Mesothelial cell of epicardium (in vitro differentiated cells): ENCODE data around the gene COP1. TPM values are rescaled to one million over a fixed set of nuclear protein-coding genes. Genes with fewer than 3 reads are reported as not detected.

ENCODE experiments used
- DNase-seq, 2 experiments: peaks; one replicate each; pipeline ENCODE4 v3.0.0; 2021; ENCODE audit warnings: low spot score in 2 of 2; ENCODE audit not compliant: unreplicated experiment in 2 of 2
- H3K27ac Mint-ChIP-seq: 2 replicates; pipeline ENCODE4 v1.8.0; 2021; ENCODE audit warnings: mixed read lengths
- H3K27me3 Mint-ChIP-seq: 2 replicates; pipeline ENCODE4 v1.8.0; 2021; ENCODE audit warnings: low read depth, mixed read lengths
- H3K36me3 Mint-ChIP-seq: 2 replicates; pipeline ENCODE4 v1.8.0; 2021; ENCODE audit warnings: mixed read lengths
- H3K4me1 Mint-ChIP-seq: 2 replicates; pipeline ENCODE4 v1.8.0; 2021; ENCODE audit warnings: mixed read lengths
- H3K4me3 Mint-ChIP-seq: 2 replicates; pipeline ENCODE4 v1.8.0; 2021; ENCODE audit warnings: mild to moderate bottlenecking, moderate library complexity, mixed read lengths
- H3K9me3 Mint-ChIP-seq: 2 replicates; pipeline ENCODE4 v1.8.0; 2021; ENCODE audit warnings: mixed read lengths
- total RNA-seq: library from RNA; stranded (reverse); gene quantifications from 3 replicates; pipeline ENCODE4 v1.2.1, GENCODE V29; 2021
- TF ChIP-seq, protein P1 (sequence below): fragments of 200-600 bp; sonication (generic); IDR thresholded peaks from one replicate; pipeline ENCODE4 v1.5.0; 2021; ENCODE audit warnings: antibody characterized with exemption; ENCODE audit not compliant: unreplicated experiment

COP1 gene
- total RNA-seq, 1 donor from 2014 or later = 47.9 TPM

DNA sequence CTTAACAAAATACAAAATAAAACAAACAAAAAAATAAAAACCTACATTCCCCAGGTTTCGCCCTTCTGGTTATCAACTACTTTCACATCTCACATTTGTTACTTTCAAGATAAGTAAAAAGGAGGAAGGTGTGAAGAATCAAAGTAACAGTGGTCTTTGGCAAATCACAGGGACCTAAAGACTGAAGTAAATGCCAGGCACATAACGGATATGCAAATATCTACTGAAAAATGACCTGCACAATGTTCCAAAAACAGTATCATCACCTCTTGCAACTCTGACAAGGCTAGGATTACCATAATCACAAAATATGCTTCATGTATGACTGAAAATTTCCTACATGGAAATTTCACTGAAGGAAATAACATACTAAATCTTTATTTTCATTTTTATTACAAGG lies 29.3 kb downstream of the COP1 start:
- no peak for DNase-seq
- H3K4me1 Mint-ChIP-seq = peaks cover 2% of the 10 kb centered on the region
- TF ChIP-seq, protein P1, sequence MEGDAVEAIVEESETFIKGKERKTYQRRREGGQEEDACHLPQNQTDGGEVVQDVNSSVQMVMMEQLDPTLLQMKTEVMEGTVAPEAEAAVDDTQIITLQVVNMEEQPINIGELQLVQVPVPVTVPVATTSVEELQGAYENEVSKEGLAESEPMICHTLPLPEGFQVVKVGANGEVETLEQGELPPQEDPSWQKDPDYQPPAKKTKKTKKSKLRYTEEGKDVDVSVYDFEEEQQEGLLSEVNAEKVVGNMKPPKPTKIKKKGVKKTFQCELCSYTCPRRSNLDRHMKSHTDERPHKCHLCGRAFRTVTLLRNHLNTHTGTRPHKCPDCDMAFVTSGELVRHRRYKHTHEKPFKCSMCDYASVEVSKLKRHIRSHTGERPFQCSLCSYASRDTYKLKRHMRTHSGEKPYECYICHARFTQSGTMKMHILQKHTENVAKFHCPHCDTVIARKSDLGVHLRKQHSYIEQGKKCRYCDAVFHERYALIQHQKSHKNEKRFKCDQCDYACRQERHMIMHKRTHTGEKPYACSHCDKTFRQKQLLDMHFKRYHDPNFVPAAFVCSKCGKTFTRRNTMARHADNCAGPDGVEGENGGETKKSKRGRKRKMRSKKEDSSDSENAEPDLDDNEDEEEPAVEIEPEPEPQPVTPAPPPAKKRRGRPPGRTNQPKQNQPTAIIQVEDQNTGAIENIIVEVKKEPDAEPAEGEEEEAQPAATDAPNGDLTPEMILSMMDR = no peak
- H3K36me3 Mint-ChIP-seq = peaks cover 19% of the 10 kb centered on the region
- no peak overlapping the region for H3K4me3 Mint-ChIP-seq
- no peak overlapping the region for H3K27ac Mint-ChIP-seq
- H3K27me3 Mint-ChIP-seq = no peaks in the 10 kb centered on the region
- H3K9me3 Mint-ChIP-seq = no peaks in the 10 kb centered on the region

DNA sequence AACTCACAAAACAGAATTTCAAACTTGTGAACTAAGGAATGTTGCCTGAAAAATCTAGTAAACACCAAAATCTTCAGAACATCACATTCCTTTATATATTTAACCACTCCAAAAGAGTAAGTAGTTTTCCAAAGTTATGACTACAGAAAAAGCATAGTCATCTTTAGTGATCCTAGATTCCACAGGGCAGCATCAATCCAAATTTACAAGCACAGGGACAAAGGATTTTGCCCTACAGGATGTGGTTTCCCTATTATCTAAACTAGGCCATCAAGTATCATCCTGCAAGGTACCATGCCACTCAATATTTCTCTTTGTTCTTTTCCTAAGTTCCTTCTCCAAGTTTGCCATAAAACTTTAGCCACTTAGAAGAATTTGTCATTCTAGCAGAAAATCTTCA lies 33.0 kb downstream of the COP1 start:
- no peak for DNase-seq
- Mint-ChIP-seq H3K4me3 (no peak overlapping the region), H3K4me1 (peaks cover 2% of the 10 kb centered on the region), H3K27me3 (no peaks in the 10 kb centered on the region), H3K9me3 (peaks cover 23% of the 10 kb centered on the region), H3K27ac (peak overlapping the region; percentile 48), H3K36me3 (peaks cover 35% of the 10 kb centered on the region)
- TF ChIP-seq, protein P1 = no peak

GRCh38 chr1:176172215-176172614 lies 34.9 kb downstream of the COP1 start:
- no peaks in the 10 kb centered on the region for H3K4me1 Mint-ChIP-seq
- H3K27me3 Mint-ChIP-seq = no peaks in the 10 kb centered on the region
- H3K4me3 Mint-ChIP-seq = no peak overlapping the region
- H3K9me3 Mint-ChIP-seq = peaks cover 23% of the 10 kb centered on the region
- no peak overlapping the region for H3K27ac Mint-ChIP-seq
- peaks cover 35% of the 10 kb centered on the region for H3K36me3 Mint-ChIP-seq
- TF ChIP-seq, protein P1 = no peak
- DNase-seq = no peak

GRCh38 chr1:176167210-176167609 lies 39.9 kb downstream of the COP1 start:
- Mint-ChIP-seq H3K36me3 (peaks cover 35% of the 10 kb centered on the region), H3K4me1 (no peaks in the 10 kb centered on the region), H3K9me3 (peaks cover 18% of the 10 kb centered on the region), H3K27me3 (no peaks in the 10 kb centered on the region), H3K27ac (no peak overlapping the region), H3K4me3 (no peak overlapping the region)
- DNase-seq = no peak
- TF ChIP-seq, protein P1 = no peak

- no peak overlapping the region for H3K27ac Mint-ChIP-seq
- H3K27me3 Mint-ChIP-seq = no peaks in the 10 kb centered on the region
- no peak for DNase-seq
Observed at GRCh38 chr1:176165573-176165972, 41.5 kb downstream of the COP1 start.

More at GRCh38 chr1:176165573-176165972, 41.5 kb downstream of the COP1 start:
- no peak overlapping the region for H3K4me3 Mint-ChIP-seq
- H3K9me3 Mint-ChIP-seq = peaks cover 10% of the 10 kb centered on the region
- no peaks in the 10 kb centered on the region for H3K4me1 Mint-ChIP-seq
- TF ChIP-seq, protein P1 = no peak
- H3K36me3 Mint-ChIP-seq = peaks cover 37% of the 10 kb centered on the region
